Loucy (cell line): ENCODE results near the gene STAP2.

Experiments used
- EZH2phosphoT487 ChIP-seq: fragments of 200-600 bp; IDR thresholded peaks from 2 replicates; pipeline ENCODE4 v1.6.1; 2018; ENCODE audit warnings: antibody characterized with exemption, mild to moderate bottlenecking, moderate library complexity, borderline replicate concordance
- TF ChIP-seq, protein P1 (sequence below): fragments of 200-600 bp; sonication (generic); conservative IDR thresholded peaks from 2 replicates; pipeline ENCODE4 v1.5.1; 2014; ENCODE audit warnings: mild to moderate bottlenecking, antibody characterized with exemption, low read length

DNA sequence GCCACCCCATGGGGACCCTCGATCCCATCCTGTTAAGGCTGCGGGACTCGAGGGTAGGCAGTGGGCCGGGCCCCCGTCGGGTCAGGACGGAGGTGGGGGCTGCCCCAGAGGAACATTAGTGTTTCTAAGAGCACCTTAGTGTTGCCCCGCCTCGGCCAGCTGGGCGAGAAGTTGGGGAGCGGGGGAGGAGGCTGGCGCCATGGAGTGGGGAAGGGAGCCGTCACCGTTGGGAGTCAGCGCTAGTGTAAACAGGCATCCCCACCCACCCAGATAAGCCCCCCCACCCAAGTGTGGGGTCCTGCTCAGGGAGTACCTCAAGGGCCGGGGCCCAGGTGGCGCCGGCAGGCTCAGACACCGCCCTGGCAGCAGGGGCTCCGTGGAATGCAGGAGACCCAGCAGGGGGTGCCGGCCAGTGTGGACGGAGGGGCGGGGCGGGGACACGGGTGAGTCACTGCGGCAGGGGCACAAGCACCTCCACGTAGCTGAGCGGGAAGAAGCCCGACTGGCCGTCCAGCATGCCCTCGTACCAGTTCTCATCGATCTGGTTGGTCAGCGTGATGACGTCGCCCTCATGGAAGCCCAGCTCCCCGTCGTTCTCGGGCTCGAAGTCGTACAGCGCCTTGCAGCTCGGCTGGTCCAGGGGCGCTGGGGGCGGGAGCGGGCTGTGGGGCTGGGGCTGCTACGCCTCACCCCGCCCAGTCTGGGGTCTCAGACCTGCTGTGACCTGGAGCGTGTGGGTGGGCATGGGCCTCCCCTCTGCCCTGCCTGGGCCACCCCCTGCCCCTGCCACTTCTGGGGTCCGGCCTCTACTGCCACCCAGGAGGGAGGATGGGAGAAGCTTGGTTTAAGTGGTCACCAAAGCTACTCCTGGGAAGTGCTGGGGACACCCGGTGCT, 22.8 kb upstream of the STAP2 start:
- TF ChIP-seq, protein P1, sequence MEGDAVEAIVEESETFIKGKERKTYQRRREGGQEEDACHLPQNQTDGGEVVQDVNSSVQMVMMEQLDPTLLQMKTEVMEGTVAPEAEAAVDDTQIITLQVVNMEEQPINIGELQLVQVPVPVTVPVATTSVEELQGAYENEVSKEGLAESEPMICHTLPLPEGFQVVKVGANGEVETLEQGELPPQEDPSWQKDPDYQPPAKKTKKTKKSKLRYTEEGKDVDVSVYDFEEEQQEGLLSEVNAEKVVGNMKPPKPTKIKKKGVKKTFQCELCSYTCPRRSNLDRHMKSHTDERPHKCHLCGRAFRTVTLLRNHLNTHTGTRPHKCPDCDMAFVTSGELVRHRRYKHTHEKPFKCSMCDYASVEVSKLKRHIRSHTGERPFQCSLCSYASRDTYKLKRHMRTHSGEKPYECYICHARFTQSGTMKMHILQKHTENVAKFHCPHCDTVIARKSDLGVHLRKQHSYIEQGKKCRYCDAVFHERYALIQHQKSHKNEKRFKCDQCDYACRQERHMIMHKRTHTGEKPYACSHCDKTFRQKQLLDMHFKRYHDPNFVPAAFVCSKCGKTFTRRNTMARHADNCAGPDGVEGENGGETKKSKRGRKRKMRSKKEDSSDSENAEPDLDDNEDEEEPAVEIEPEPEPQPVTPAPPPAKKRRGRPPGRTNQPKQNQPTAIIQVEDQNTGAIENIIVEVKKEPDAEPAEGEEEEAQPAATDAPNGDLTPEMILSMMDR = no peak
- no peak for TF ChIP-seq EZH2phosphoT487
